ENCODE results near the gene DHX58.

Gene DHX58

GRCh38 chr17:42129109-42129837 is 16.8 kb upstream of the DHX58 start:
- no peak for DNase-seq

- DNase-seq: no peak
Observed at GRCh38 chr17:42127414-42127813, 14.9 kb upstream of the DHX58 start.

- DNase-seq: no peak
Observed at GRCh38 chr17:42126836-42127235, 14.3 kb upstream of the DHX58 start.

GRCh38 chr17:42125565-42125964 is 13.1 kb upstream of the DHX58 start:
- no peak for DNase-seq

- DNase-seq: no peak
Observed at GRCh38 chr17:42124256-42124655, 11.7 kb upstream of the DHX58 start.

- no peak for DNase-seq
Observed at GRCh38 chr17:42122371-42123303, 10.1 kb upstream of the DHX58 start, which contains the start of gene HSPB9. TSS of gene HSPB9 (plus strand) at chr17:42122804. CDS start at chr17:42122851, 47 bp downstream.

- DNase-seq: peak; percentile 76 to 78
Observed at GRCh38 chr17:42120770-42121769, 8.6 kb upstream of the DHX58 start, which contains the start of gene KAT2A. TSS of gene KAT2A (minus strand) at chr17:42121367. CDS start at chr17:42121304, 63 bp downstream.

- DNase-seq: no peak
Observed at GRCh38 chr17:42120161-42120769, 7.8 kb upstream of the DHX58 start.

GRCh38 chr17:42119301-42119700 is 6.8 kb upstream of the DHX58 start:
- no peak for DNase-seq

GRCh38 chr17:42118545-42118944 is 6.0 kb upstream of the DHX58 start:
- DNase-seq: peak; percentile 34 to 47

GRCh38 chr17:42118126-42118510 is 5.6 kb upstream of the DHX58 start:
- no peak for DNase-seq

GRCh38 chr17:42117397-42118125 is 5.0 kb upstream of the DHX58 start:
- no peak for DNase-seq

- DNase-seq: peak; percentile 85 to 88
Observed at GRCh38 chr17:42116705-42117396, 4.3 kb upstream of the DHX58 start.

- DNase-seq: no peak
Observed at GRCh38 chr17:42114118-42114517, 1.6 kb upstream of the DHX58 start.

GRCh38 chr17:42113293-42114069 is 967 bp upstream of the DHX58 start:
- DNase-seq: no peak

GRCh38 chr17:42111871-42112551 is 503 bp downstream of the DHX58 start:
- DNase-seq: peak in 1 of 2 donors; percentile 28

- DNase-seq: no peak
Observed at GRCh38 chr17:42111265-42111636, 1.3 kb downstream of the DHX58 start.

GRCh38 chr17:42110301-42111264 is 1.9 kb downstream of the DHX58 start:
- no peak for DNase-seq

Data from CD4-positive, alpha-beta T cell treated with Interleukin-1 beta for 1 hour (primary cell).